Smooth muscle cell of the brain vasculature (primary cell): ENCODE results near the gene WDR76.

Experiments
- DNase-seq: peaks from one replicate; pipeline ENCODE4 v3.0.0-alpha.2; 2012; ENCODE audit warnings: low read depth, low spot score

The WDR76 gene

DNA sequence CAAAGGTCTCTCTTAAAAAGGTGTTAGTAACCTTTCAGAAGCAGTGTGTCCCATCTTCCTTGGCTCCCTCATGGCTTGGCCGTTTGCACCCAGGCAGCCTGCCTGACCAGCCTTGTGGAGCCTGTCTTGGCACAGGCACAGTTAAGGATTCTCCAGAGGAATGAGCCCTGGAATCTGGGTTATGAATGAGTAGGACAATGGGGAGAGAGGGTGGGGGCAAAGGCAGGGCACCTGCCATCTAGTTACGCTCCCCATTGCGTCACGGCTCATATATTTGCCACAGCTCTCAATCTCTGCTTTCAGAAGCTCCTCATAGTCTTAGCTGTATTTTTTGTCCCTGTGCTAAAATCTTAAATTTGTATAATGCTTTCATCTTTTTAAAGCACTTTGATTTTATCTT lies 50.6 kb downstream of the WDR76 start:
- no peak for DNase-seq

DNA sequence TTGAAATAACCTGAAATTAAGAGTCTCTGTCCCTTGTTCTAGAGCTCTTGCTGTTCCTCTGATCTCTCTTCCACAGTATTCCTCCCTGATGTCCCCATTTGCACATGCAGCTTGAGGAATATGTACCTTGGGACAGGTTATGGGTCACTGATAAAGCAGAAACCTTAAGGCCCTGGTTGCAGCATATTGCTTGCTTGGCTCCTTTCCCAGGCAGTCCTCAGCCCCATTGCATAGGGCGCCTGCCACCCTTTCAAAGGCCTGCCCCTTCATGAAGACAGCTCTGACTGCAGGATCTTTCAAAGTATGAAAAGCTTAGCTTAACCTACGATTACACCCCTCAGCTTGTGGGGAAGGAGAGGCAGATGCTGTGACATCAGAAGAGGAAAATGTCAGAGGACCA lies 51.6 kb downstream of the WDR76 start:
- DNase-seq: no peak

DNA sequence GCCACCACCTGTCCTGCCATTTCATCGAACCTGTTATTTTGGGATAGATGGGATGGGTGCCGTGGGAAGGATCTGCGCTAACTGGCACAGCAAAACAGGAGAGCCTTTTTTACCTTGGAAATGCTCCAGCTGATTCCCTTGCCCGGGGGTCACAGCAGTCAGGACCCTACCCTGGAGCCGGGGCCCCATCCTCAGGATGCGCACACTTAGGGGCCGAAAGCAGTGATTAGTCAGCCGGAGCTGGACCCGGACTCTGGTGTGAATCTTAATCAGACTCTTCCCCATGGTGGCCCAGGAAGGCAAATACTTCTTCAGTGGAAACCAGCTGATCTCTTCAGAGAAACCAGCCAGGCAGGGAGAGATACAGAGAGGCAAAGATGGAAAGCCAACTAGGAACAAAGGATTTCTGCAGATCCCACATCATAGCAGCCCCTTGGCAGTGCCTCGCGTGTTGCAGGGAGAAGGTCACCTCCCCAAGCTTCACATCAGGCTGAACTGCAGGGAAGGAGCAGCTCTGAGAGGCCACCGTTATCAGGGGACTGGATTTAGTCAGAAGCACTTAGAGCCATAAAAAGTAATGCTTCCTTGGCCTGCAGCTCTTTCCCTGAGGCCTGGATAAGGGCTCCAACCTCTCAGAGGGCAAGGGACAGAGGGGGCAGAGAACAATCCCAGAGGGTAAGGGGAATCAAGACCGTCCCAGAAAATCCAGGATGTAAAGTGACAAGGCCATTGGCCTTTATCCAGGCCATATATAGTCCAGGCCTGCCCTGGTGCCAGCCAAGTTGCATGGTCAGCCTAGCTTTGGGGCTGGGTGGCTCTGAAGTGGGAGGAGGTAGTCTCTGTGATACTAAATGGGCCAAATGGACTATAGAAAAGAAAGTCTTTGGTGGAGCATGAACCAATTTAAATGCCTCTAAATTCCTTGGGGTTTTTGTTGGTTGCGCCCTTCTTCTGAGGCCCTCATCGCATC lies 52.9 kb downstream of the WDR76 start:
- no peak for DNase-seq

DNA sequence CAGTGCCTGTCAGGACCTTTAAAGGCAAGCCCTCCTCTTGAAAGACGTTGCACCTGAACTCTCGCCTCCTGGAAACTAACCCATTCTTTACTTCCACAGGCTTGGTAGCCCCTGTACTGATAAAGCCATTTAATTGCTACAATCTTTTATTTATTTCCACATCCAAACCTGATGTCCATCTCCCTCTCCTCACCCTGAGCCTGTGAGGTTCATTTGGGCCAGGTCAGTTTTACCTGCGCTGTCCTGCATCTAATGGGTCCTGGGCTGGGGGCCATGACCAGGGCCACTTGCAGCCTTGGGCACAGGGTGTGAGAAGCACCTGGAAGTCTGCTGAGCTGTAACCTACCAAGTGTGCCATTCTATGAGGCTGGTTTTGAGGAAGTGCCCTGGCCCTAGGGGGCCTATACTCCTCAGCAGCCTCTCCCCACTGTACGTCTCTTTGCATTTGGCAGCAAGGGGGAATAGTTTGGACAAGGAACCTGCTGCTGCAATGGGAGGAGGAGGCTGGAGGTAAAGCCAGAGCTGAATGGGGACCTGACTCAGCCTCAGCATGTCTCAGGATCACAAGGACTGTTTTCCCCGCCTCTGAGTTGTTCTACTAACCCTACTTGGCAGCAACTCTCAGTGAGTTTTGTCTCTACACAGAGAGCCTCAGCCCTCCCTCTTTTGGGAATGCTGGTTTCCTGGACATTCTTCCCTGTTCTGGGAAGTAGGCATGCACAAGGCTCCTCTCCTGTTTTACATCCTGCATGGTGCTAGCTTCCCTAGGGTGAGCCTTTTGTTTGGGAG lies 53.8 kb downstream of the WDR76 start:
- no peak for DNase-seq

DNA sequence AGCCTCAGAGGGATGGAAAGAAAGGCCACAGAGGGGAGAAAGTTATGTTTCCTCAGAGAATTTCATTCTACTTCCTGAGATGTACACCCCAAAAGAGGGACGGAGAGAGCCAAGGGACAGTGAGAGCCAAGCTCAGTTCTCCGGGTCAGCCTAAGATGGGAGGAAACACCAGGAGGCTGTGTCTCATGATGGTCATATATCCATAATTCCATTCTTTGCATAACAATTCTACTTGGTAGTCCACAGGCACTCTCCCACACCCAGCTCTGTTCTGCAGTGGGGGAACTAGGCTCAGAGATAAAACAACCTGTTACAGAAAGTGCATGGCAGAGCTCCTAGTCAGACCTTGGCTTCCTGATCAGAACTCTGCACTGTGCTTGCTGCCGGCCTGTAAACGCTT lies 54.4 kb downstream of the WDR76 start:
- DNase-seq: no peak

DNA sequence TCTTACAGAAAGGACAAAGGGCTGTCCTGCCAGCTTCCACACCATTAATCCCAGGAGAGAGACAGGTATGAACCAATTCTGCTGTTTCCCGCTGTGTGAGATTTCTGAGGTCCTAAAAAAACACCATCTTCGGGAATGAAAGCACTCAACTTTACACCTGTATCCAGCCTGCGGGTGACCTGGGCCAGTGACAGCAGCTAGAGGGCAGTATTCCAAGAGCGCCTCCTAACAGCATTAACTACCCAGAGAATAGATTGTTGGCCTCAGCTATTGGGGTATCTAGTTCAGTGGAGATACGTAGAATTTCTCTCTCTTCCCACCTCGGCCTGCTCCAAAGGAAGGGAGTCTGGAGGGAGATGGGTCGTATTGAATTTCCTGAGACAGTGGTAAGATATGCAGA lies 55.1 kb downstream of the WDR76 start:
- DNase-seq: no peak

DNA sequence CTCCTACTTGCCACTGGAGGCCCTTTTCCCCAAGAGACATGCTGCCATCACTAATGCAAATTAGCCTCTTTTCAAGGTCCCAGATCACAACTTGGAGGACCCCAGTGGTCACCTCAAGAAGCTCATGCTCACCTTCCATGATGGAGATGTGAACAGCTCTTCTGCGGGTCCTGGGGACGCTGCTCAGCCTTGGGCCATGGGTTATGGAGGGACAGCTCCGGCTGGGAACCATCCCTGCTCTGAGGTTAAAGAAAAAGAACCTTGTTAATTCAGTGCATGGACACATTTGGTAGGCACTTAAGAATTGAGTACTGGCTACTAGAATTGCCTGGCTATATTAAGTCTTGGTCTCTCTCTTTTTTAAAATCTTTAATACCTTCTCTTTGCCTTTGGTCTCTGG lies 56.8 kb downstream of the WDR76 start:
- no peak for DNase-seq

DNA sequence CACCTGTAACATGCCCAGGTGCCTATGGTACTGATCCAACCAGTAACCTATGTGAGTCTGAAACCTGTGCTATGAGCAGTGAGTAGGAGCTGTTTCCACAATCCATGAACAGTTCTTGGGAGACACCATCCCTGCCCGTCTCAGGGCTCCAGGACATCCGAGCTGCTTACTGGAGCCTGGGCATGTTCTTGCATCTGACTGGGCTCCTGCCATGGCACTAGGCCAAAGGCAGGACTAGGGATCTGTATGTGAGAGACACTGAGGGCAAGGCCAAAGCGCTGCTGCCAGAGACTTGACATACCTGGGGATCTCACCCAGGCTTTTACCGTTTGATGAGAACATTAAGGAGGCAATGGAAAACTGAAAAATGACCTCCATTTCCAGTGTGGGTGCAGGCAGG lies 59.8 kb downstream of the WDR76 start:
- no peak for DNase-seq

DNA sequence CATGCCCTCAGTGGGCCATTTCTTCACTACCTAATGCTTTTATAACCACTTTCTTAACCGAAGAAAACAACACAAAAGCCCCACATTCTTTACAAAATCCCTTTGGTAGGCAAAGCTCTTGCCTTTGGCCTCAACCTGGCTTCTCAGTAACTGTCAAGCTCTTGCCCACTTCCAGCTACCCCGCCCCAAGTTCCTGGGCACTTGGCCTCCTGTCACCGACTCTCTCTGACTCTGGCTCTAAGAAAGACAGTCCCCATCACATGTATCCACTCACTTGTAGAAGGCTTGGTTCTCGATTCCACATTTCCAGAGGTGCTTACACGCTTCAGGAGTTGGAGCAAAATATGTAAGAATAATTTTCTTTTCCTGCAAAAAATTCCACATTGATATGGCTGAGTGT lies 61.1 kb downstream of the WDR76 start:
- DNase-seq: no peak

DNA sequence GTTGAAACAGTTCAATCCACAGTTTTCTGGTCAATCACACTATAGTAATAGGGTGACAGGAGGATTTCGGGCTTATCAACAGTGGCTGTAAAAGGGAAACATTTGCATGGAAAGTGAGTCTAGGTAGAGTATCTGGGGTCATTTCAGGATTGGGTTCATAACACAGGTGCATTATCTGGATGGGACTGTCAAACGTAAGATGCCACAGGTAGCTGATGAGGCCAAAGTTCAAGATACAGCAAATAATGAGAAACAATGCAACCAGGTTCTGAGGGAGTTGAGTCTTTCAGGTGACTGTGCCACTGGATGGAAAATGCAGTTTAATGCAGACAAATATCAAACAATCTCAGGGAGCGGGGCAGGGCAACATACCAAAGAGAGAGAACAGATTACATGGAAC lies 62.2 kb downstream of the WDR76 start:
- no peak for DNase-seq

DNA sequence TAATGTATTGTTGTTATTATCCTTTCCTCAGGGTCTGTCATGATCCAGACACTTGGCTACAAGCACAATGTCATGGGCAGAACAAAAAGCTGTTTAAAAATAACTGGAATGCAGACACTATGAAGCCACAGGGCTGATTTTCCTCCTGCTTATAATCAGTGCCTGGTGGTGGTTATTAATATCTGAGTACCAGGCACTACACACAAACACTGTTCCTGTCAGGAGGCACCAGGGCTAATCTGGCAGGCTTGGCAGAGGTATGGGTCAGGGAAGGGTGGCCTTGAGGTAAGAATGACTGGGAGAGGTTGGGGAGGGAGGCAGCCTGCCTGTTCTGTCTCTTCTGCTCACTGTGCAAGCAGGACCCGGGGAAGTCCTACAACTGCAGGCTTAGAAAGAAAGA lies 67.2 kb downstream of the WDR76 start:
- no peak for DNase-seq

DNA sequence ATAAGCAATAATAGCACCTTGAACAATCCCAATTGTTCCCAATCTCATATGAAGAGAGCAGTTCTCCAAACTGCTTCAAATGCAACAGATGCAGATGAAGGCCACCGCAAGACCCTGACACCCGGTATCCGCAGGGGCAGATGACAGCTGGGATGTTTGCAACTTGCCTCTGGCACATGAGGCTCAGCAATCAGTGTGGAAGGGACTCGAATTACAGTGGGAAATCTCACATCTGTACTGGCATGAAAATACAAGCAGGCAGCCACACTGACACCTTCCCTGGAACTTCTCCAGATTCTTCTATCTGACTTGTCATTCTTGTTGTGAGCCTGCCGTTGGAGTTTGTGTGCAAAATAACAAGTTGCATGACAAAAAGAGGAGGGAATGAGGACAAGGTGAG lies 68.8 kb downstream of the WDR76 start:
- no peak for DNase-seq

DNA sequence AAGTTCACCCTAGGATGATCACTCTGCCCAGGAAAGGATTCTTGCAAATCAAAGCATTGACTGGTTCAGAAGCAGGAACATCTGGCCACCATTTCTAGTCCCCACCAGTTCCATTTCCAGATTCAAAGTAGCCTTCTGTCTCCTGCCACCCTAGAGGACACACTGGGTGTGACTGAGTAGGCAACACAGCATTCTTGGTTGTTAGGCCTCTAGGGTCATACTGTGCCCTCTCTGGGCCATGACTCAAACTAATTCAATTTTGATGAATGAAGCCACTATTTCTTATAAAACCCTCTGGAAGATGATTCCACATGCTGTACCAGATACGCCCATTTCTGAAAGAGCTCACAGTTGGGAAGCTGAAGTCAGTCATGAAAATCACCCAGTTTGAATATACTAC lies 69.7 kb downstream of the WDR76 start:
- DNase-seq: no peak

DNA sequence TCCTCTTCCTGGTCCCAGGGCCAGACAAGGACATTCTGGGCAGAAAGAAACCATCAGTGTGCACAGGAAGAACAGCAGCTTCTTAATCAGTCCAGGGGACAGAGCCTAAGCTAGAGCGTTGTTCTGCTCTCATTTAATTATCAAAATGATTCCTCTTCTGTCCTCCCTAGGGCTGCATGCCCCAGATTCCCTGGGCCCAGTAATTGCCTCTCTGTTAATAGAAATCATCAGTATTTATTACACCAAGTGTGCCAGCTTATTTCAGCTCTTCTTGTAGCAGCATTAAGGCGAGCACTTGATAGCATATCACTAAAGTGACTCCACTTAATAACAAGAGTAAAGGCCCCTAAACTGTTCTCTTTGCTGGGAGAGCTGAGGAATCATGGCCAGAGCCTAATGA lies 72.1 kb downstream of the WDR76 start:
- DNase-seq: no peak

DNA sequence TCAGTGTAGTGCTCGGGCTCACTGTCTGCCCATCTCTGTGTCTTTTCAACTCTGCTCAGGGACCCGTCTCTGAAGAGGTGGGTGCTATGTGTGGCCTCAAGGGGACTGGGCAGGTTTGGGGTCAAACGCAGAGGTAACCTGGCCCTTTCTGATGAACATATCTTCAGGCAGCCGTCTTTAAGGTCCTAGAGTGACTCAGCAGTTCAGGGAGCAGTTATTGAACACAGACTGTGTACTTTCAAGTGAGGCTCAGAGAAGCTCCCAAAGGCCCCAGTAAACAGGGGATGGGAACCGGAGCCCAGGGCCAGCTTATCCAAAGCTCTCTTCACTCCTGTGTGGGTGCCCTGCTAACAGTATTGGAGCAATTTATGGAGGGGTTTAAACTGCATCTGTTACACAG lies 73.1 kb downstream of the WDR76 start:
- no peak for DNase-seq

DNA sequence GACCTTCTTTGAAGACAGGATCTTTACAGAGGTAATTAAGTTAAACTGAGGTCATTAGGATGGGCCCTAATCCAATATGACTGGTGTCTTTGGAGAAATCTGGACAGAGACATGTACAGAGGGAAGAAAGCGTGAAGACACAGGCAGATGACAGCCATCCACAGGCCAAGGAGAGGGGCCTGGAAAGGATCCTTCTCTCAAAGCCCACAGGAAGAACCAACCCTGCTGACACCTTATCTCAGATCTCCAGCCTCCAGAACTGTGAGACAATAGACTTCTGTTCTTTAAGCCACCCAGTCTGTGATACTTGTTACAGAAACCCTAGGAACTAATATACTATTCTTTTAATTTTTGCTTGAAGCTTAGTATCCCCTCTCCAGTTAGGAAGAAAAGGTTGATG lies 74.2 kb downstream of the WDR76 start:
- no peak for DNase-seq

DNA sequence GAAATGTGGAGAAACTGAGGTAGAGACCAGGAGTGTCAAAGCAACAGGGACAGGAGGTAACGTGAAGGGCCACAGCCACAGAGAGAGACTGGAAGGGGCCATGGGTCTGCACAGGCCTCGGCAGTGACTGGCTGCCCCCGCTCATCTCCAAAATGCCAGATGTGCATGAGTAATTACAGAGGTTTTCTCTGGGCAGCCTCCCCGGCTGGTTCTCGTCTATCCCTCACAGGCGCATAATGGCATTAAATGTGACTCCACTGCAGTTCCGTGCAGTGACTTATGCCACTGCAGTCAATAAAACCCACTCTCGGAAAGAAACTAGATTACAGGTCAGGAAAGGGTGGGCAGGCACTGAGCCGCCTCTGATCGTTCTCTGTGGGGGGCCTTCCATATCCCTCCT lies 74.7 kb downstream of the WDR76 start:
- no peak for DNase-seq

DNA sequence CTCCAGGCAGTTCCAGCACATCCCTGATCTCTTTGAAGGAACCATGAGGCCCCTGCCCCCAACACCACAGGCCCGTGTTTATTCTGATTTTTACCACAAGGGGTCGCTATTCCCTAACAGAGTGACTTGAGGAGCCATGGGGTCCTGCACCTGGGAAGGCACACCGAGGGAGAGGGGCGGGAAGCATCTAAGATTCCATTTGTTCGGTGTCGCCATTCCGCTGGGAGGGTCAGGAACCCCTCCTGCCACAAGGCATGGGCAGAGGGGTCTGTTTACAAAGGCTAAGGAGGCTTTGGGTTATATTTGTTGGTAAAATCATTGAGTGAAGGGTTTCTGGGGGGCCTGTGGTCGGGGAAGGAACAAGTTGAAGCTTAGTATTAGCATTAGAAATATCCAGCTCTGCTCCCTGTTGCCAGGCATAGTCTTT lies 77.1 kb downstream of the WDR76 start:
- no peak for DNase-seq

DNA sequence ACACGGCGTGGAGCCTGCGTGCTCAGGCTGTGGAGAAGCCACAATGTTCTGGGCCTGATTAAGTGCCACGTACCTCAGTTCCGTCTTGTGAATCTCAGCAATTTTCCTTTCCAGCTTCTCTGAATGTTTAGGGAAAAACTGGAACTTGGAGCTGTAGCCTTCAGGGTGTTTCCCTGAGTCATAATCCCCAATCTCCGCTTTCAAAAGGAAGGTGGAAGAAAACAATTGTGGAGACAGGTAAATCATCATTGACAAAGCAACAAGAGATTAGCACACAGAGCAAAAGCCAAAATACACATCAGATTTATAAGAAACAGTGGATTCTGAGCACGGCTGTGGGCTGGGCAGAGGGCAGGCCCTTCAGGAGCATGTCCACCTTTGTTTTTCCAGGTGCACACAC lies 79.0 kb downstream of the WDR76 start:
- DNase-seq: no peak

DNA sequence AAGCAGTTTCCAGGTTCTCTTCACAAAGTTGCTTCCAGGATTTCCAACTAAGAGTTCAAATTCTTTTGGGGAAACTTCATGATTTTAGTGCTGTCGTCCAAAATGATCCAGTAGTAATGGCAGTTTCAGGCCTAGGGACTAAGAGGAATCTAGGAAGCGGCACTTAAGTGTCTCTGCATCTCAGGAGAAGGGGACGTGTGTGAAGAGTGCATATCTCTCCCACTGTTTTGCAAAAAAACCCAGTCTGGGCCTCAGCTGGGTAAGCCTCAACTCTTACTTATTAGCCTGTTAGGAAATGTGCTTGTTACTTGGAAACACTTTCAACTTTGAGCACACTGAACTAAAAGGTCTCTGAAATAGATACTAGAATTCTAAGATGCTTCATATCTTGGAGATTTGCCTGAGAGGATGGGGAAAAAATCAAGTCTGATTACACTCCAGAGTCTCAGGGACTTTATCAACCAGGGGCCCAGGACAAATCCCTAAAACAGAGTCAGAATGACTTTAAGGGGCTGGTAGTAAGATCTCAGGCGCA lies 81.8 kb downstream of the WDR76 start:
- DNase-seq: no peak

DNA sequence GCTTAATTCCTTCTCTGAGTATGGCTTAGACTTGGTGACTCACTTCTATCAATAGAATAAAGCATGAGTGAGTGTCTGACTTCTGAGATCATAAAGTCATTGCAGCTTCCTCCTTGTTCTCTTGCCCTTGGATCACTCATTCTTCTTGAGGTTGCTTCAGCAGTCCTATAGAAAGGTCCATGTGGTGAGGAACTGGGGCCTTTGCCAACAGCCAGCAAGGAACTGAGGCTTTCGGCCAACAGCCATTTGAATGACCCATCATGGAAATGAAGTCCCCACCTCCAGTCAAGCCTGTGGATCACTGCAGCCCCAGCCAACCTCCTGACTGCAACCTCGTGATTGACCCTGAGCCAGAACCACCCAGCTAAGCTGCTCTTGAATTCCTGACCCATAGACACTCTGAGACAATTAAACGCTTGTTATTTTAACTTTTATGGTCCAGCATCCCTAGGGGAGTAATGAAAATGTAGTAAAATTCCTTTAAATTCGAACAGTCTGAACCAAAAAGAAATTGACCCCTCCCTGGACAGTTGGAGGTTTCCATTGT lies 84.5 kb downstream of the WDR76 start:
- peak; percentile 84 for DNase-seq

DNA sequence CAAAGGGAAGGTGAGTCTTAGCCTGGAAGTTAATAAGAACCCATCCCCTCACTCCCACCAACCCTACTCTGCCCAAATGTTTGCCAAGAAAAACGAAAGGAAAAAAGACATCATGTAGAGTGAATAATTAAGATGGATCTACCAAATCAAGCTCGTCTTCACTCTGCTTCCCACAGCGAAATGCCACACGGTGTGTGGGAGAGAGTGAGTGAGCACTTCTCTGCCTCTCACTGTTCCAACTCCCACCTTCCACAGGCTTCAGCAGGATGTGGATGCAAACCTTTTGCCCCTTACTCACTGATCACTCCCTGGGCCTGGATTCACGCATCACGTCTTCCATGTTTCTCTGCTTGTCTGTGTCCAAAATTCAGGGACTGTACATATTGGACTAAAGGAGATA lies 85.4 kb downstream of the WDR76 start:
- no peak for DNase-seq
